ENCODE results near the gene PLA2G12B.

PLA2G12B gene

DNA sequence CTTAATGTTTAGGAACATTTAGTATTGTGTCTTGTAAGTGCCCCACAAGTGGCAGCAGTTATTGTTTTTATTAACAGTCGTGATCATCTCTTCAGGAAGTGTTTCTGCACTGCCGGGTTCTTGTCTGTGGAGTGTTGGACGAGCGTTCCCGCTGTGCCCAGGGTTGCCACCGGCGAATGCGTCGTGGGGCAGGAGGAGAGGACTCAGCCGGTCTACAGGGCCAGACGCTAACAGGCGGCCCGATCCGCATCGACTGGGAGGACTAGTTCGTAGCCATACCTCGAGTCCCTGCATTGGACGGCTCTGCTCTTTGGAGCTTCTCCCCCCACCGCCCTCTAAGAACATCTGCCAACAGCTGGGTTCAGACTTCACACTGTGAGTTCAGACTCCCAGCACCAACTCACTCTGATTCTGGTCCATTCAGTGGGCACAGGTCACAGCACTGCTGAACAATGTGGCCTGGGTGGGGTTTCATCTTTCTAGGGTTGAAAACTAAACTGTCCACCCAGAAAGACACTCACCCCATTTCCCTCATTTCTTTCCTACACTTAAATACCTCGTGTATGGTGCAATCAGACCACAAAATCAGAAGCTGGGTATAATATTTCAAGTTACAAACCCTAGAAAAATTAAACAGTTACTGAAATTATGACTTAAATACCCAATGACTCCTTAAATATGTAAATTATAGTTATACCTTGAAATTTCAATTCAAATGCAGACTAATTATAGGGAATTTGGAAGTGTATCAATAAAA is 22.2 kb downstream of the PLA2G12B start:
- no peaks in the 10 kb centered on the region for H3K9me3 ChIP-seq (ENCODE audit: control insufficient read depth, insufficient read depth, low read depth, low read length)
- TF ChIP-seq ZNF266 (tag by site-specific recombination; IDR thresholded peaks at IDR 0.05; ENCODE audit: low read depth) = no peak
- no peak for TF ChIP-seq OSR2 (tag by site-specific recombination; IDR thresholded peaks at IDR 0.05)
- no peak for TF ChIP-seq KLF7 (tag by site-specific recombination; IDR thresholded peaks at IDR 0.05; ENCODE audit: borderline replicate concordance)
- TF ChIP-seq ZNF558 (tag by site-specific recombination; IDR thresholded peaks at IDR 0.05) = no peak
- TF ChIP-seq, protein P1, sequence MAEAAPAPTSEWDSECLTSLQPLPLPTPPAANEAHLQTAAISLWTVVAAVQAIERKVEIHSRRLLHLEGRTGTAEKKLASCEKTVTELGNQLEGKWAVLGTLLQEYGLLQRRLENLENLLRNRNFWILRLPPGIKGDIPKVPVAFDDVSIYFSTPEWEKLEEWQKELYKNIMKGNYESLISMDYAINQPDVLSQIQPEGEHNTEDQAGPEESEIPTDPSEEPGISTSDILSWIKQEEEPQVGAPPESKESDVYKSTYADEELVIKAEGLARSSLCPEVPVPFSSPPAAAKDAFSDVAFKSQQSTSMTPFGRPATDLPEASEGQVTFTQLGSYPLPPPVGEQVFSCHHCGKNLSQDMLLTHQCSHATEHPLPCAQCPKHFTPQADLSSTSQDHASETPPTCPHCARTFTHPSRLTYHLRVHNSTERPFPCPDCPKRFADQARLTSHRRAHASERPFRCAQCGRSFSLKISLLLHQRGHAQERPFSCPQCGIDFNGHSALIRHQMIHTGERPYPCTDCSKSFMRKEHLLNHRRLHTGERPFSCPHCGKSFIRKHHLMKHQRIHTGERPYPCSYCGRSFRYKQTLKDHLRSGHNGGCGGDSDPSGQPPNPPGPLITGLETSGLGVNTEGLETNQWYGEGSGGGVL (tag by site-specific recombination; IDR thresholded peaks at IDR 0.05) = no peak
- no peak for TF ChIP-seq AEBP2 (tag by site-specific recombination; IDR thresholded peaks at IDR 0.05; ENCODE audit: borderline replicate concordance)
- TF ChIP-seq, protein P2, sequence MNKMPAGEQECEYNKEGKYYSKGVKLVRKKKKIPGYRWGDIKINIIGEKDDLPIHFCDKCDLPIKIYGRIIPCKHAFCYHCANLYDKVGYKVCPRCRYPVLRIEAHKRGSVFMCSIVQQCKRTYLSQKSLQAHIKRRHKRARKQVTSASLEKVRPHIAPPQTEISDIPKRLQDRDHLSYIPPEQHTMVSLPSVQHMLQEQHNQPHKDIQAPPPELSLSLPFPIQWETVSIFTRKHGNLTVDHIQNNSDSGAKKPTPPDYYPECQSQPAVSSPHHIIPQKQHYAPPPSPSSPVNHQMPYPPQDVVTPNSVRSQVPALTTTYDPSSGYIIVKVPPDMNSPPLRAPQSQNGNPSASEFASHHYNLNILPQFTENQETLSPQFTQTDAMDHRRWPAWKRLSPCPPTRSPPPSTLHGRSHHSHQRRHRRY (tag by site-specific recombination; IDR thresholded peaks at IDR 0.05) = no peak
- no peak for TF ChIP-seq ZNF660 (tag by site-specific recombination; IDR thresholded peaks at IDR 0.05)
- TF ChIP-seq ZBTB48 (tag by site-specific recombination; IDR thresholded peaks at IDR 0.05) = no peak
- TF ChIP-seq ZBTB6 (tag by site-specific recombination; IDR thresholded peaks at IDR 0.05) = no peak
- TF ChIP-seq REPIN1 (tag by site-specific recombination; IDR thresholded peaks at IDR 0.05; ENCODE audit: low read depth) = no peak
- TF ChIP-seq ZSCAN30 (tag by site-specific recombination; IDR thresholded peaks at IDR 0.05) = no peak
- no peak for TF ChIP-seq MEIS1 (CRISPR knock-in tag; IDR thresholded peaks at IDR 0.05; ENCODE audit: borderline replicate concordance)
- no peak for TF ChIP-seq ZNF391 (tag by site-specific recombination; IDR thresholded peaks at IDR 0.05; ENCODE audit: borderline replicate concordance, low read depth)
- TF ChIP-seq ZSCAN23 (tag by site-specific recombination; IDR thresholded peaks at IDR 0.05) = no peak
- no peak for TF ChIP-seq ZNF292 (tag by site-specific recombination; IDR thresholded peaks at IDR 0.05; ENCODE audit: borderline replicate concordance, low read depth)
- TF ChIP-seq ZNF16 (tag by site-specific recombination; IDR thresholded peaks at IDR 0.05; ENCODE audit: low read depth) = no peak
- TF ChIP-seq, protein P3, sequence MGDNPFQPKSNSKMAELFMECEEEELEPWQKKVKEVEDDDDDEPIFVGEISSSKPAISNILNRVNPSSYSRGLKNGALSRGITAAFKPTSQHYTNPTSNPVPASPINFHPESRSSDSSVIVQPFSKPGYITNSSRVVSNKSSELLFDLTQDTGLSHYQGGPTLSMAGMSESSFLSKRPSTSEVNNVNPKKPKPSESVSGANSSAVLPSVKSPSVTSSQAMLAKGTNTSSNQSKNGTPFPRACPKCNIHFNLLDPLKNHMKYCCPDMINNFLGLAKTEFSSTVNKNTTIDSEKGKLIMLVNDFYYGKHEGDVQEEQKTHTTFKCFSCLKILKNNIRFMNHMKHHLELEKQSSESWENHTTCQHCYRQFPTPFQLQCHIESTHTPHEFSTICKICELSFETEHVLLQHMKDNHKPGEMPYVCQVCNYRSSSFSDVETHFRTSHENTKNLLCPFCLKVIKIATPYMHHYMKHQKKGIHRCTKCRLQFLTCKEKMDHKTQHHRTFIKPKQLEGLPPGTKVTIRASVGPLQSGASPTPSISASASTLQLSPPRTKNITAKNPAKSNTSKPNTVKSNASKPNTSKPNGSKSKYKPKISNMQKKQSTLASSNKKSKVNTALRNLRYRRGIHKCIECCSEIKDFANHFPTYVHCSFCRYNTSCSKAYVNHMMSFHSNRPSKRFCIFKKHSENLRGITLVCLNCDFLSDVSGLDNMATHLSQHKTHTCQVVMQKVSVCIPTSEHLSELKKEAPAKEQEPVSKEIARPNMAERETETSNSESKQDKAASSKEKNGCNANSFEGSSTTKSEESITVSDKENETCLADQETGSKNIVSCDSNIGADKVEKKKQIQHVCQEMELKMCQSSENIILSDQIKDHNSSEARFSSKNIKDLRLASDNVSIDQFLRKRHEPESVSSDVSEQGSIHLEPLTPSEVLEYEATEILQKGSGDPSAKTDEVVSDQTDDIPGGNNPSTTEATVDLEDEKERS (tag by site-specific recombination; IDR thresholded peaks at IDR 0.05) = no peak
- no peak for TF ChIP-seq ZNF544 (tag by site-specific recombination; IDR thresholded peaks at IDR 0.05)
- H3K4me1 ChIP-seq (ENCODE audit: control insufficient read depth, insufficient read depth, low read length) = no peaks in the 10 kb centered on the region
- CTCF ChIA-PET = interaction anchor here (0.6 to 0.9 kb wide), 2 partner anchors 162 to 919 kb away, joined by 3 to 4 read pairs; no protein-coding TSS in a partner anchor
- H3K36me3 ChIP-seq (ENCODE audit: control insufficient read depth in 2 of 2, insufficient read depth in 1 of 2, low read length in 2 of 2) = no peaks in the 10 kb centered on the region
- POLR2A ChIA-PET = no interaction called here
- no peak overlapping the region for H3K4me3 ChIP-seq (ENCODE audit: low read depth, low read length)
- H3K27ac ChIP-seq (ENCODE audit: extremely low read depth, low read depth, low read length) = no peak overlapping the region
